HFFc6 (cell line): ENCODE data around the gene FAT1. TPM values are rescaled to one million over a fixed set of nuclear protein-coding genes. Genes with fewer than 3 reads are reported as not detected.
A peak's percentile ranks its signal among the peaks of the same experiment; 100 is the strongest.
"Not testable (repeated sequence)": the region's sequence is repeated elsewhere in the genome, so short reads cannot be mapped to it uniquely, and the experiment has no call there.

ENCODE experiments used
- DNase-seq: peaks from one replicate; pipeline ENCODE4 v3.0.0-alpha.2; 2018
- H3K27ac Mint-ChIP-seq: 2 replicates; pipeline ENCODE4 v1.8.0; 2020; ENCODE audit warnings: mild to moderate bottlenecking, mixed read lengths
- H3K27me3 Mint-ChIP-seq: 2 replicates; pipeline ENCODE4 v1.8.0; 2021; ENCODE audit warnings: mild to moderate bottlenecking, moderate library complexity, mixed read lengths; ENCODE audit not compliant: insufficient read depth
- H3K36me3 Mint-ChIP-seq: 2 replicates; pipeline ENCODE4 v1.8.0; 2021; ENCODE audit warnings: low read depth, mixed read lengths
- H3K4me1 Mint-ChIP-seq: 2 replicates; pipeline ENCODE4 v1.8.0; 2020; ENCODE audit warnings: low read depth, mixed read lengths
- H3K4me3 Mint-ChIP-seq: 2 replicates; pipeline ENCODE4 v1.8.0; 2020; ENCODE audit warnings: mild to moderate bottlenecking, moderate library complexity, mixed read lengths
- H3K9me3 Mint-ChIP-seq: 2 replicates; pipeline ENCODE4 v1.8.0; 2020; ENCODE audit warnings: mild to moderate bottlenecking, mixed read lengths
- CTCF ChIP-seq: fragments of 200-600 bp; sonication (generic); IDR thresholded peaks from 2 replicates; pipeline ENCODE4 v1.5.0; 2021; ENCODE audit warnings: antibody characterized with exemption, mild to moderate bottlenecking
- total RNA-seq, 6 experiments: library from RNA; stranded (reverse); fragmentation: NEBNext Ultra II Directional; extraction: Animal tissue kit (Norgen Biotek cat#: 25700); gene quantifications; 2 replicates in 1 of 6; 3 replicates in 5 of 6; pipeline ENCODE4 v1.2.3, GENCODE V29; 2021

FAT1 gene
- total RNA-seq, 6 experiments from 2014 or later: 238 to 483 (median 287) TPM

GRCh38 chr4:186666252-186666651 lies 57.4 kb downstream of the FAT1 start:
- no peak overlapping the region for H3K4me3 Mint-ChIP-seq
- H3K27ac Mint-ChIP-seq: peak overlapping the region; percentile 31; the same call in 1 of the 2 replicates
- peaks cover 70% of the 10 kb centered on the region for H3K36me3 Mint-ChIP-seq
- H3K27me3 Mint-ChIP-seq: peaks cover 13% of the 10 kb centered on the region
- H3K4me1 Mint-ChIP-seq: peaks cover 47% of the 10 kb centered on the region
- no peaks in the 10 kb centered on the region for H3K9me3 Mint-ChIP-seq
- no peak for TF ChIP-seq CTCF
- DNase-seq: no peak

- no peak for DNase-seq
- Mint-ChIP-seq H3K9me3 (no peaks in the 10 kb centered on the region), H3K27ac (0 out of 2 replicates have a peak overlapping the region, but pooled peaks have one; percentile 2), H3K4me3 (no peak overlapping the region), H3K36me3 (peaks cover 62% of the 10 kb centered on the region), H3K4me1 (peaks cover 17% of the 10 kb centered on the region), H3K27me3 (peaks cover 7% of the 10 kb centered on the region)
- TF ChIP-seq CTCF: no peak
Observed at GRCh38 chr4:186660403-186660802, 63.3 kb downstream of the FAT1 start.

- Mint-ChIP-seq H3K4me3 (no peak overlapping the region; the same call in 1 of the 2 replicates), H3K4me1 (peaks cover 17% of the 10 kb centered on the region), H3K27me3 (peaks cover 7% of the 10 kb centered on the region), H3K27ac (no peak overlapping the region), H3K36me3 (peaks cover 61% of the 10 kb centered on the region), H3K9me3 (no peaks in the 10 kb centered on the region)
- no peak for DNase-seq
- TF ChIP-seq CTCF: no peak
Observed at GRCh38 chr4:186659935-186660334, 63.7 kb downstream of the FAT1 start.

- H3K4me3 Mint-ChIP-seq, H3K27ac Mint-ChIP-seq, H3K9me3 Mint-ChIP-seq, DNase-seq: not testable (repeated sequence)
- Mint-ChIP-seq H3K27me3 (peaks cover 11% of the 10 kb centered on the region), H3K4me1 (peaks cover 19% of the 10 kb centered on the region), H3K36me3 (peaks cover 62% of the 10 kb centered on the region)
Observed at GRCh38 chr4:186659456-186659855, 64.2 kb downstream of the FAT1 start.

- Mint-ChIP-seq H3K36me3 (peaks cover 63% of the 10 kb centered on the region), H3K4me3 (no peak overlapping the region)
- DNase-seq: no peak
Observed at GRCh38 chr4:186658657-186659056, 65.0 kb downstream of the FAT1 start.

GRCh38 chr4:186657764-186658163 lies 65.9 kb downstream of the FAT1 start:
- no peak for TF ChIP-seq CTCF
- H3K9me3 Mint-ChIP-seq: no peaks in the 10 kb centered on the region
- DNase-seq: no peak
- H3K27me3 Mint-ChIP-seq: peaks cover 11% of the 10 kb centered on the region
- H3K4me3 Mint-ChIP-seq: no peak overlapping the region
- H3K27ac Mint-ChIP-seq: peak overlapping the region; percentile 32; the same call in 1 of the 2 replicates
- peaks cover 33% of the 10 kb centered on the region for H3K4me1 Mint-ChIP-seq
- peaks cover 58% of the 10 kb centered on the region for H3K36me3 Mint-ChIP-seq

More at GRCh38 chr4:186658657-186659056, 65.0 kb downstream of the FAT1 start:
- peak overlapping the region; percentile 54; the same call in 1 of the 2 replicates for H3K27ac Mint-ChIP-seq
- no peak for TF ChIP-seq CTCF
- peaks cover 11% of the 10 kb centered on the region for H3K27me3 Mint-ChIP-seq
- H3K4me1 Mint-ChIP-seq: peaks cover 27% of the 10 kb centered on the region
- no peaks in the 10 kb centered on the region for H3K9me3 Mint-ChIP-seq
